ENCODE results near the gene PEX5L.

PEX5L gene

DNA sequence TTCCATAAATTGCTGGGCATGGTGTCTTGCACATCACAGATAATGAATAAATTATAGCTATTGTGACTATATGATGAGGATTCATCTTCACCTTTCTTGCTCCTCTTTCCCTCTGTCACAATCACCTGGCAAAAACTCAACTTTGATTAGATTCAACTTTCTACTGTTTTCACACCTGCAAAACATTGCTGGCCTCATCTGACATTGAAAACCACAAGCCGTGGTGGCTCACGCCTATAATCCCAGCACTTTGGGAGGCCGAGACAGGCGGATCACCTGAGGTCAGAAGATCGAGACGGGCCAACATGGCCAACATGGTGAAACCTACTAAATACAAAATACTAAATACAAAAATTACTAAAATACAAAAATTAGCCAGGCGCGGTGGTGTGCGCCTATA is 12.7 kb upstream of the PEX5L start:
- TF ChIP-seq, protein P1, sequence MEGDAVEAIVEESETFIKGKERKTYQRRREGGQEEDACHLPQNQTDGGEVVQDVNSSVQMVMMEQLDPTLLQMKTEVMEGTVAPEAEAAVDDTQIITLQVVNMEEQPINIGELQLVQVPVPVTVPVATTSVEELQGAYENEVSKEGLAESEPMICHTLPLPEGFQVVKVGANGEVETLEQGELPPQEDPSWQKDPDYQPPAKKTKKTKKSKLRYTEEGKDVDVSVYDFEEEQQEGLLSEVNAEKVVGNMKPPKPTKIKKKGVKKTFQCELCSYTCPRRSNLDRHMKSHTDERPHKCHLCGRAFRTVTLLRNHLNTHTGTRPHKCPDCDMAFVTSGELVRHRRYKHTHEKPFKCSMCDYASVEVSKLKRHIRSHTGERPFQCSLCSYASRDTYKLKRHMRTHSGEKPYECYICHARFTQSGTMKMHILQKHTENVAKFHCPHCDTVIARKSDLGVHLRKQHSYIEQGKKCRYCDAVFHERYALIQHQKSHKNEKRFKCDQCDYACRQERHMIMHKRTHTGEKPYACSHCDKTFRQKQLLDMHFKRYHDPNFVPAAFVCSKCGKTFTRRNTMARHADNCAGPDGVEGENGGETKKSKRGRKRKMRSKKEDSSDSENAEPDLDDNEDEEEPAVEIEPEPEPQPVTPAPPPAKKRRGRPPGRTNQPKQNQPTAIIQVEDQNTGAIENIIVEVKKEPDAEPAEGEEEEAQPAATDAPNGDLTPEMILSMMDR (conservative IDR thresholded peaks at IDR 0.05; ENCODE audit: control insufficient read depth, insufficient read depth, low read depth, low read length) = no peak
- no peak overlapping the region for H3K4me3 ChIP-seq (ENCODE audit: control insufficient read depth, low read depth, low read length)
- no peak for DNase-seq (ENCODE audit: low read depth)

DNA sequence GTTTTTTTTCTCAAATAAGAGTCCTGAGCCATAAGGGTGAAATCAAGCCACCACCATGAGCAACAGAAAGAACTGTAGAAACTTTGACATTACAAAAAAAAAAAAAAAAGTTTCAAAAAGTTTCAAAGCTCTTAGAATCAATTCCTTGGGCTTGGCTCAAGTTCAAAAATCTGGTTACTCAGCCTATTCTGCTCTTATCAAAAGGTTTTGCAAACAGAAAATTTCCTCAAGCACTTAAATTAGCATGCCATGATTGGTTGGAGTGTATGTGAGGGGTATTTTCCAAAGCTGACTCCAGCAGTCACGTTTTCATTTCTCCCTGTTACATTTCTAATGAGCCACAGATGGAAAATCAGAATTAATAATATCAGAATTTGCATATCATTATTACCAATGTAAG is 12.1 kb upstream of the PEX5L start:
- DNase-seq (ENCODE audit: low read depth) = peak; percentile 42
- TF ChIP-seq, protein P1 (conservative IDR thresholded peaks at IDR 0.05; ENCODE audit: control insufficient read depth, insufficient read depth, low read depth, low read length) = no peak
- H3K4me3 ChIP-seq (ENCODE audit: control insufficient read depth, low read depth, low read length) = no peak overlapping the region

DNA sequence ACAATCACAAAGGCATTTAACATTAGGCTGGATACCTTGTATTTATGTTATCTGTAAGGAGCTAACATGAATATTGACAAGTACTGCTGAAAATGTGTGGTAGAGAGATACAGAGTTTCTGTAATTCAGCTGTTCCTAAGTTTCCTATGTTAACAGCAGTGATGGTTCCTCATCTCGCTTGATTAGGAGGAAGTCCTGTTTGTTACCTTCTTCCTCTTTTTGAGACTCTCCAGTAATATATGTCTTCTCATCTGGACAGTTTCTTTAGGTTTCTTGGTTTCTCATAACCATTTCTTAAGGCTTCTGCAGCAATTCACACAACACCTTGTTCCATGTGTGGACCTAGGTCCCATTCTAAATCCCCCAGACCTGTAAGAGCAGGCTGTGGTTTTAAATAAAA is 11.4 kb upstream of the PEX5L start:
- TF ChIP-seq, protein P1 (conservative IDR thresholded peaks at IDR 0.05; ENCODE audit: control insufficient read depth, insufficient read depth, low read depth, low read length) = no peak
- no peak for DNase-seq (ENCODE audit: low read depth)
- H3K4me3 ChIP-seq (ENCODE audit: control insufficient read depth, low read depth, low read length) = no peak overlapping the region

DNA sequence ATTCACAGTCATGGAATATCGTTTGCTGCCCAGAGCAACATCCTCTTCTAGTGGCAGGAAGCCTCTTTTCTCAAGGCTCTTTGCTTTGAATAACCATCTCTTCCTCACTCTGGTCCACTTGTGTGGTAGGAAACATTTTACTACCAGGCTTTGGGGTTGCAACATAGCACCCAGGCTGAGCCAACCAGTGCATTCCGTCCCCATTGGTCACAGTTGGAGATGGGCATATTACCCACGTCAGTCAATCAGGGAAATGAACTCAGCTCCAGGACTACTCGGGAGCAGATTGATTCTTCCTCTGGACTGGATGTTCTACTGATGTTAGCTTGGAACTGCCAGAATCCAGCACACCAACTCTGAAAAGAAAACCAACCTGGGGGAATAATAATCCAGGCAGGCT is 4.2 kb upstream of the PEX5L start:
- peak; percentile 14 for DNase-seq (ENCODE audit: low read depth)
- TF ChIP-seq, protein P1 (conservative IDR thresholded peaks at IDR 0.05; ENCODE audit: control insufficient read depth, insufficient read depth, low read depth, low read length) = no peak
- H3K4me3 ChIP-seq (ENCODE audit: control insufficient read depth, low read depth, low read length) = no peak overlapping the region

DNA sequence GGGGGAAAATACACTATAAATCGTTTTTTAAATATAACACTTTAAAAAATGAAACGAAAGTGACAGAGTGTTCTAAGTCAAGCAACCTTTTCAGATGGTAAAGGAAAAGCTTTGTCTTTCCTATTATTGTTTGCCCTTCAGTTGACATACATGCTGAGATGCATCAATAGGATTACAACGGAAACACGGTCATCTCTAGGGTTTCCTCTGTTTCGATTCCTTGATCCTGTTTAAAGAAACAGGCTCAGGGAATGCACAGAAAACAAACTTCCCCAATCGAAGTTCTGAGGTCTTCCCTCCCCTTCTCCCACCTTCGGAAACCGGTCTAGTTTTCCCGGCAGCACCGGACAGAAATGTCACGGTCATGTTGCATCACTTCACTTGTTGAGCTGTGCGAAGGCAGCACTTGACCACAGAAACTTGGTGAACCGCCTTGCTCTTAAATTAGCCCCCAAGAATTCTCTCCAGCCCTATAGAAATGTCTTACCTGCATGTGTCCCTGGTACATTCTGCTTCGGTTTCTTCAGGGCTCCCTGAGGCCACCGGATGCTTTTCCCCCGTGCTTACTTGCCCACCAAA is 556 bp downstream of the PEX5L start:
- TF ChIP-seq, protein P1 (conservative IDR thresholded peaks at IDR 0.05; ENCODE audit: control insufficient read depth, insufficient read depth, low read depth, low read length) = no peak
- no peak for DNase-seq (ENCODE audit: low read depth)
- H3K4me3 ChIP-seq (ENCODE audit: control insufficient read depth, low read depth, low read length) = no peak overlapping the region

DNA sequence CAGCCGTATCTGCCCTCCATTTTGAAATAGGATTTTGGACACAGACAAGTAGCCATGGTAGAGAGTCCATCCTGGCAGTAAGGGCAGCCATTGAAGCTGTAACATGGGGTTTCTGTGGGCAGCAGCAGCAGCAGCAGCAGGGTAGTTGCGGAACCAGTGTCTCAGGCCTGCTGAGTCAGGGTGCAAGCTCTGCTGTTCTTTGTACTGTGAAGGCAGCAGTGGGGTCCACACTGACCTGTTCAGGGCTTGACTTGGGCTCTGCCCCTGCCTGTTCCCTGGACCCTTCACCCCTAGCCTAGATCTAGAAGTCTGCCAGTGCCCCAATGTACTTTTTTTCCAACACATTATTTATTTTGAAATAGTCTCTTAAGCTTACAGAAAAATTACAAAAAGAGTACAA is 9.7 kb downstream of the PEX5L start:
- TF ChIP-seq, protein P1 (conservative IDR thresholded peaks at IDR 0.05; ENCODE audit: control insufficient read depth, insufficient read depth, low read depth, low read length) = no peak
- H3K4me3 ChIP-seq (ENCODE audit: control insufficient read depth, low read depth, low read length) = no peak overlapping the region
- DNase-seq (ENCODE audit: low read depth) = no peak

DNA sequence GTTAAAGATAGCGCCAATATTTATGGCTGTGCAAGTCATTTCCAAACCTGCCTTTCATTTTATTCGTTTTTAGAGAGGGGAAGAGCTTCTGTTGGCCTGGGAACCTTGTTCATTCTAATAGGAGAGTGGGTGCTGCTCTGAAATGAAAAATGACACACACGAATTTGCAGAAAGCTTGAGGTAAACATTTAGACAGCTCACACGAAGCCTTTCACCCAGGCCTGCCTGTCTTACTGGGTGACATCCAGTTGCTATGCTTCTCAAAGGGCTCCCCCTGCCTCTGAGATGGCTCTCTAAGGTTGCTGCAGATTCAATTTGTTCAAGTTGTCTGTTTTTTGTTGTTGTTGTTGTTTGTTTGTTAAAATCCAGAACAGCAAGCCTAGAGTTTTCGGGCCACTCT is 18.2 kb downstream of the PEX5L start:
- TF ChIP-seq, protein P1 (conservative IDR thresholded peaks at IDR 0.05; ENCODE audit: control insufficient read depth, insufficient read depth, low read depth, low read length) = no peak
- no peak overlapping the region for H3K4me3 ChIP-seq (ENCODE audit: control insufficient read depth, low read depth, low read length)
- no peak for DNase-seq (ENCODE audit: low read depth)
